ENCODE data around the gene GRID2. TPM values are rescaled to one million over a fixed set of nuclear protein-coding genes. Genes with fewer than 3 reads are reported as not detected.
A peak's percentile ranks its signal among the peaks of the same experiment; 100 is the strongest.

Gene GRID2
- total RNA-seq, 4 donors from 2014 or later = 0.63 TPM; not detected in 3

DNA sequence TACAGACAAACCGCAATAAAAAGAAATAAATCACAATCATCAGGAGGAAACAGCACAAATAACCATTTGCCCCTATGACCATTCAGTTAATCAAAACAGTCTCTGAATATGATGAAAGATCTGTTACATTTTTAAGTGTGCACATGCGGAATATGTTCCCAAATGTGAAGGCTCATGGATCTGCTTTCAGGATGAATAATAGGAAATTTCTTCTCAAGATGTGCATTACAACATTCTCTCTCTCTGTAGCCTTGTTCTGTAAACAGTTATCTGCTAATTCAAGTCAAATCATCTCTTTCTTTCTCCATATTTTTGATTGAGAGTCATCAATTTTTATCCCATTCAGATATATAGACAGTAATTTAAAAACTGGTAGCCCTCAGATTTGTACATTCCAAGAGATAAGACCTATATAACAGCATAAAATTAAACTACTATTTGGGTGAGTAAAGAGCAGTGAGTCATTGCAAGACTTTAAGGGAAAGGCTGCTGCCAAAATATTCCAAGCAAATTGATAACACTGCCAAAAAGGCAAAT lies 1090.8 kb downstream of the GRID2 start:
- 49 to 50% methylated on average over 2 of the region's 2 CpGs for WGBS, 2 donors
- H3K9me3 ChIP-seq = no peaks in the 10 kb centered on the region
- H3K27ac ChIP-seq = peak overlapping the region in 1 of 4 donors; percentile 34
- no peak overlapping the region for H3K4me3 ChIP-seq
- TF ChIP-seq EP300 (IDR thresholded peaks at IDR 0.05) (no peak), POLR2A (IDR thresholded peaks at IDR 0.05) (no peak)
- TF ChIP-seq, protein P1, sequence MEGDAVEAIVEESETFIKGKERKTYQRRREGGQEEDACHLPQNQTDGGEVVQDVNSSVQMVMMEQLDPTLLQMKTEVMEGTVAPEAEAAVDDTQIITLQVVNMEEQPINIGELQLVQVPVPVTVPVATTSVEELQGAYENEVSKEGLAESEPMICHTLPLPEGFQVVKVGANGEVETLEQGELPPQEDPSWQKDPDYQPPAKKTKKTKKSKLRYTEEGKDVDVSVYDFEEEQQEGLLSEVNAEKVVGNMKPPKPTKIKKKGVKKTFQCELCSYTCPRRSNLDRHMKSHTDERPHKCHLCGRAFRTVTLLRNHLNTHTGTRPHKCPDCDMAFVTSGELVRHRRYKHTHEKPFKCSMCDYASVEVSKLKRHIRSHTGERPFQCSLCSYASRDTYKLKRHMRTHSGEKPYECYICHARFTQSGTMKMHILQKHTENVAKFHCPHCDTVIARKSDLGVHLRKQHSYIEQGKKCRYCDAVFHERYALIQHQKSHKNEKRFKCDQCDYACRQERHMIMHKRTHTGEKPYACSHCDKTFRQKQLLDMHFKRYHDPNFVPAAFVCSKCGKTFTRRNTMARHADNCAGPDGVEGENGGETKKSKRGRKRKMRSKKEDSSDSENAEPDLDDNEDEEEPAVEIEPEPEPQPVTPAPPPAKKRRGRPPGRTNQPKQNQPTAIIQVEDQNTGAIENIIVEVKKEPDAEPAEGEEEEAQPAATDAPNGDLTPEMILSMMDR (IDR thresholded peaks at IDR 0.05) = no peak
- H3K27me3 ChIP-seq = no peaks in the 10 kb centered on the region
- no peaks in the 10 kb centered on the region for H3K36me3 ChIP-seq
- H3K4me1 ChIP-seq = peaks cover 0 to 14% (median 0%) of the 10 kb centered on the region in 4 donors
- no peak for DNase-seq (ENCODE audit: low spot score in 2 of 2)

DNA sequence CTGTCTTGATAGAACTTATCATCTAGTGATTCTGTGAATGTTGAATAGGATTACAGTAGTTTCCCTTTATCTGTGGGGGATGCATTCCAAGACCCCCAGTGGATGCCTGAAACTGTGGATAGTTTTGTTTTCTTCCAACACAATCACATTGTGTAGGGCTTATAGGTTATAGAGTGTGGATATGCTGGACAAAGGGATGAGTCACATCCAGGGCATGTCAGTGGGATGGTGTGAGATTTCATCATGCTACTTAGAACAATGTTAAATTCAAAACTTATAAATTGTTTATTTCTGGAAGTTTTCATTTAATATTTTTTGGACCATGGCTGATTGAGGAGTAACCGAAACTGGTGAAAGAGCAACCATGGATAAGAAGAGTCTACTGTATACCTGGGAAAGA lies 1092.5 kb downstream of the GRID2 start:
- H3K27me3 ChIP-seq = no peaks in the 10 kb centered on the region
- H3K36me3 ChIP-seq = no peaks in the 10 kb centered on the region
- no peaks in the 10 kb centered on the region for H3K9me3 ChIP-seq
- TF ChIP-seq EP300 (IDR thresholded peaks at IDR 0.05) (no peak), POLR2A (IDR thresholded peaks at IDR 0.05) (no peak)
- TF ChIP-seq, protein P1 (IDR thresholded peaks at IDR 0.05) = no peak
- H3K4me1 ChIP-seq = peaks cover 0 to 14% (median 0%) of the 10 kb centered on the region in 4 donors
- DNase-seq (ENCODE audit: low spot score in 2 of 2) = no peak
- H3K4me3 ChIP-seq = no peak overlapping the region
- no peak overlapping the region for H3K27ac ChIP-seq
- WGBS, 2 donors = 89% methylated on average over 1 of the region's 1 CpG

DNA sequence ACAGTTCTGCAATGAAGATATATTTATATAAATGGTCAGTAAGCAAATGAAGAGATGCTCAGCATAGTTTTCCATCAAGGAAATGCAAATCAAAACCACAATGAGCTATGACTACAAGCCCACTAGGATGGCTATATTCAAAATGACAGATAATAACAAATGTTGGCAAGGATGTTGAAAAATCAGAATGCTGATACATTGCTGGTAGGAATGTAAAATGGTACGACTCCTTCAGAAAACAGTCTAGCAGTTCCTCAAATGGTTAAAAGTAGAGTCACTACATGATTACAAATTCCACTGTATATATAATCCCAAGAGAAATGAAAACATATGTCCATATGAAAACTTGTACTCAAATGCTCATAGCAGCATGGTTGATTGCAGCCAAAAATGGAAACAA lies 1099.8 kb downstream of the GRID2 start:
- H3K4me3 ChIP-seq = no peak overlapping the region
- H3K36me3 ChIP-seq = no peaks in the 10 kb centered on the region
- 92 to 97% methylated on average over 1 of the region's 1 CpG for WGBS, 2 donors
- no peak overlapping the region for H3K27ac ChIP-seq
- H3K27me3 ChIP-seq = no peaks in the 10 kb centered on the region
- H3K4me1 ChIP-seq = no peaks in the 10 kb centered on the region
- DNase-seq (ENCODE audit: low spot score in 2 of 2) = no peak
- TF ChIP-seq, protein P1 (IDR thresholded peaks at IDR 0.05) = no peak
- TF ChIP-seq EP300 (IDR thresholded peaks at IDR 0.05) = no peak
- no peak for TF ChIP-seq POLR2A (IDR thresholded peaks at IDR 0.05)
- no peaks in the 10 kb centered on the region for H3K9me3 ChIP-seq

DNA sequence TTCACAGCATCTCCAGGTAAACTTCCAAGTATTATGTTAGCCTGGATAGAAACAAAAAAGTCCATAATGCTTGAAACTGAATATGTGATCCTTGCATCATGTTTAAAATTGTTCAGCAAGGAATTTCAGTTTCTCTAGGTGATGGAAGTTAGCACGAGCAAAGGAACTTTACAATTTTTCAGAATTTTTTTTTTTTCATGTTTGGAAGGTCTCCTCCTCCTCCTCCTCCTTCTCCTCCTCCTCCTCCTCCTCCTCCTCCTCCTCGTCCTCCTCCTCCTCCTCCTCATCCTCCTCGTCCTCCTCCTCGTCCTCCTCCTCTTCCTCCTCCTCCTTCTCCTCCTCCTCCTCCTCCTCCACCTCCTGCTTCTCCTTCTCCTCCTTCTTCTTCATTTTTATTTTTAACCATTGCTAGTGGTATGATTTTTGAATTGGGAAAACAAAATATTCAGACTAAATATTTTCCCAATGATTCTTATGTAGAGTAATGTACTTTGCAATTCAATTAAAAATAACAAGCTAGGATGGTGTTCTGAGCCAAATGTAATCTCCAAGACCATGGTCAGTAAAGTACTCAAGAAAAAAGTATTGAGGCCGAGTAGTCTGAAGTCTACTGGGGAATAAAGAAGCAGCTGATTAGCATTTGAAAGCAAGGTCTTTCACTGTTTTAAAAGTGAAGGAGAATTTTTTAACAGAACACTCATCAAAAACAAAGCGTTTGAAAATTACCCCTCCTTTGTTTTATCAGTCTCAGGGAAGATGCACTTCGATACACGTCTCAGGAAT lies 1103.9 kb downstream of the GRID2 start:
- Histone ChIP-seq H3K27ac (no peak overlapping the region), H3K4me3 (no peak overlapping the region), H3K27me3 (no peaks in the 10 kb centered on the region), H3K4me1 (no peaks in the 10 kb centered on the region), H3K9me3 (no peaks in the 10 kb centered on the region), H3K36me3 (no peaks in the 10 kb centered on the region)
- DNase-seq (ENCODE audit: low spot score in 2 of 2) = no peak
- no peak for TF ChIP-seq EP300 (IDR thresholded peaks at IDR 0.05)
- TF ChIP-seq, protein P1 (IDR thresholded peaks at IDR 0.05) = no peak
- no peak for TF ChIP-seq POLR2A (IDR thresholded peaks at IDR 0.05)
- 53 to 55% methylated on average over 8 of the region's 8 CpGs for WGBS, 2 donors

DNA sequence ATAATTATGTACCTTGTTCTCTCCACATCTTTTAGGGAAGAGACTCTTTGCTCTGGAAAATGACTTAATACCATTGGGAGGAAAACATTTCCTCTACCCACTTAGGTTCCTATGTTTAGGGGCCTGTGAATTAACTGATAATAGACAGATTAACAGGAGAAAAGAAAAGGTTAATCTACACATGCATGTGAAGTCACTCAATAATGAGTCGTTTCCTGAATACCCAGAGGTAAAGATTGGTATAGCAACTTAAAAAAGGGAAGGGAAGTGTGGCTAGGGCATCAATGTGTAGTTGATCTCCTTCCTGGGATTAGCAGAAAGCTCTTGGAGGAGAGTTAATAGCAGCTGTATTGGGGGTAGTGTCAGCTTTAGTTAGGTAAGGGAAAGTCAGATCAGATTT lies 1105.3 kb downstream of the GRID2 start:
- H3K36me3 ChIP-seq = no peaks in the 10 kb centered on the region
- H3K27me3 ChIP-seq = no peaks in the 10 kb centered on the region
- no peaks in the 10 kb centered on the region for H3K4me1 ChIP-seq
- H3K27ac ChIP-seq = no peak overlapping the region
- TF ChIP-seq POLR2A (IDR thresholded peaks at IDR 0.05) (no peak), EP300 (IDR thresholded peaks at IDR 0.05) (no peak)
- TF ChIP-seq, protein P1 (IDR thresholded peaks at IDR 0.05) = no peak
- H3K4me3 ChIP-seq = no peak overlapping the region
- 0 to 8% methylated on average over 1 of the region's 1 CpG for WGBS, 2 donors
- no peaks in the 10 kb centered on the region for H3K9me3 ChIP-seq
- no peak for DNase-seq (ENCODE audit: low spot score in 2 of 2)

Measured in tibial nerve (tissue), 4 donors.